H1 (cell line): ENCODE results near the gene MRC2. TPM values are rescaled to one million over a fixed set of nuclear protein-coding genes. Genes with fewer than 3 reads are reported as not detected.

ENCODE experiments used
- CBX8 ChIP-seq: fragments of 300-800, 300-1000 bp; sonication (generic); IDR thresholded peaks from 2 replicates; pipeline ENCODE4 v1.7.1; 2016; ENCODE audit warnings: low read depth, low read length, borderline replicate concordance
- CEBPB ChIP-seq: IDR thresholded peaks from 2 replicates; pipeline ENCODE4 v1.6.1; 2012; ENCODE audit warnings: low read depth, low read length
- CHD7 ChIP-seq: fragments of 300-600 bp; sonication (generic); IDR thresholded peaks from 2 replicates; pipeline ENCODE4 v1.7.1; 2012; ENCODE audit warnings: low read length, moderate library complexity, mild to moderate bottlenecking, inconsistent platforms; ENCODE audit not compliant: insufficient replicate concordance
- EZH2 ChIP-seq: fragments of 200-600 bp; sonication (generic); IDR thresholded peaks from 2 replicates; pipeline ENCODE4 v1.7.1; 2012; ENCODE audit warnings: low read depth, mild to moderate bottlenecking, moderate library complexity, low read length, inconsistent platforms; ENCODE audit not compliant: severe bottlenecking
- GABPA ChIP-seq: IDR thresholded peaks from 2 replicates; pipeline ENCODE4 v1.6.1; 2011; ENCODE audit warnings: mild to moderate bottlenecking, low read length, moderate library complexity, borderline replicate concordance; ENCODE audit not compliant: insufficient read depth
- POLR2A ChIP-seq, 2 experiments: IDR thresholded peaks; 1 replicate in 1 of 2; 2 replicates in 1 of 2; pipeline ENCODE4 v1.6.1; 2011; ENCODE audit warnings: low read depth in 2 of 2, low read length in 2 of 2, mild to moderate bottlenecking in 2 of 2; ENCODE audit errors: control extremely low read depth in 1 of 2
- POU5F1 ChIP-seq: IDR thresholded peaks from 2 replicates; pipeline ENCODE4 v1.6.1; 2011; ENCODE audit warnings: low read depth, mild to moderate bottlenecking, low read length, moderate library complexity
- SUZ12 ChIP-seq: fragments of 200-600 bp; sonication (generic); IDR thresholded peaks from 2 replicates; pipeline ENCODE4 v1.6.1; 2012; ENCODE audit warnings: mild to moderate bottlenecking, inconsistent platforms, low read length, moderate library complexity, mixed read lengths
- USF2 ChIP-seq: IDR thresholded peaks from 2 replicates; pipeline ENCODE4 v1.6.1; 2011; ENCODE audit warnings: low read length, improper control_type of control experiment
- polyA plus RNA-seq, 7 experiments: library from polyadenylated mRNA; depleted of rRNA in 3 of 7; stranded (reverse) in 5 of 7; unstranded in 2 of 7; fragments of >200 nt in 5 of 7; fragments of 200-250 nt in 2 of 7; gene quantifications; 1 replicate in 5 of 7; 2 replicates in 1 of 7; 4 replicates in 1 of 7; pipeline versions ENCODE4 v1.2.1 to v1.2.3, GENCODE V29; 2011 to 2013; ENCODE audit warnings: missing spikeins in 2 of 7, mixed read lengths in 2 of 7
- total RNA-seq: library from RNA; stranded (reverse); fragmentation: NEBNext Ultra II Directional; extraction: Animal tissue kit (Norgen Biotek cat#: 25700); gene quantifications from 2 replicates; pipeline ENCODE4 v1.2.1, GENCODE V29; 2021

Gene MRC2
- total and polyA plus RNA-seq, 2 of the 8 experiments (the other 6 are each of a cell fraction or from before 2014, with no cell fraction given) = 7.0 to 24.2 TPM

- TF ChIP-seq CHD7 (no peak), POU5F1 (no peak), POLR2A (IDR thresholded peaks at IDR 0.05; ENCODE audit: control extremely low read depth in 1 of 2, low read depth in 2 of 2, low read length in 2 of 2) (no peak), CEBPB (no peak), SUZ12 (no peak), EZH2 (no peak), CBX8 (no peak), GABPA (no peak), USF2 (no peak)
Measured at GRCh38 chr17:62738281-62738680, 110.8 kb downstream of the MRC2 start (continued).
